ENCODE data around the gene MOB3B. TPM values are rescaled to one million over a fixed set of nuclear protein-coding genes. Genes with fewer than 3 reads are reported as not detected.

MOB3B gene
- total RNA-seq, 1 donor from 2014 or later, result 17.8 TPM

- Histone ChIP-seq H3K9me3 (no peaks in the 10 kb centered on the region), H3K4me3 (no peak overlapping the region), H3K36me3 (no peaks in the 10 kb centered on the region), H3K27ac (no peak overlapping the region), H3K4me1 (peaks cover 2% of the 10 kb centered on the region), H3K27me3 (no peaks in the 10 kb centered on the region)
- no peak for DNase-seq
- TF ChIP-seq CTCF (IDR thresholded peaks at IDR 0.05), result no peak
- ATAC-seq, result no peak
- intact Hi-C loops (cut with DNase I), result loop anchor here (10.0 kb wide), 1 partner anchor 49 kb away; no protein-coding TSS in a partner anchor
Observed at GRCh38 chr9:27483576-27483975, 46.0 kb downstream of the MOB3B start.

GRCh38 chr9:27482709-27483108 is 46.9 kb downstream of the MOB3B start:
- ATAC-seq (no peak), DNase-seq (no peak)
- Histone ChIP-seq H3K27me3 (no peaks in the 10 kb centered on the region), H3K9me3 (no peaks in the 10 kb centered on the region), H3K36me3 (no peaks in the 10 kb centered on the region), H3K4me3 (no peak overlapping the region), H3K27ac (no peak overlapping the region), H3K4me1 (peaks cover 2% of the 10 kb centered on the region)
- TF ChIP-seq CTCF (IDR thresholded peaks at IDR 0.05), result no peak
- intact Hi-C loops (cut with DNase I), result loop anchor here (10.0 kb wide), 1 partner anchor 48 kb away; no protein-coding TSS in a partner anchor

- intact Hi-C loops (cut with DNase I), result loop anchor here (10.0 kb wide), 1 partner anchor 64 kb away; no protein-coding TSS in a partner anchor
- H3K27ac ChIP-seq, result no peak overlapping the region
- H3K27me3 ChIP-seq, result no peaks in the 10 kb centered on the region
- no peaks in the 10 kb centered on the region for H3K36me3 ChIP-seq
- DNase-seq, result no peak
- no peak overlapping the region for H3K4me3 ChIP-seq
- H3K9me3 ChIP-seq, result no peaks in the 10 kb centered on the region
- ATAC-seq, result no peak
- peaks cover 15% of the 10 kb centered on the region for H3K4me1 ChIP-seq
- TF ChIP-seq CTCF (IDR thresholded peaks at IDR 0.05), result no peak
Observed at GRCh38 chr9:27478322-27478721, 51.3 kb downstream of the MOB3B start.

- H3K27me3 ChIP-seq, result no peaks in the 10 kb centered on the region
- no peaks in the 10 kb centered on the region for H3K9me3 ChIP-seq
- no peak overlapping the region for H3K4me3 ChIP-seq
- DNase-seq (no peak), ATAC-seq (no peak)
- H3K27ac ChIP-seq, result no peak overlapping the region
- no peaks in the 10 kb centered on the region for H3K36me3 ChIP-seq
- peaks cover 24% of the 10 kb centered on the region for H3K4me1 ChIP-seq
- no peak for TF ChIP-seq CTCF (IDR thresholded peaks at IDR 0.05)
- intact Hi-C loops (cut with DNase I), result loop anchor here (10.0 kb wide), 1 partner anchor 62 kb away; no protein-coding TSS in a partner anchor
Observed at GRCh38 chr9:27476870-27477515, 52.6 kb downstream of the MOB3B start.

- no peak for DNase-seq
- TF ChIP-seq CTCF (IDR thresholded peaks at IDR 0.05), result no peak
- no peaks in the 10 kb centered on the region for H3K36me3 ChIP-seq
- H3K27me3 ChIP-seq, result no peaks in the 10 kb centered on the region
- no peak overlapping the region for H3K4me3 ChIP-seq
- intact Hi-C loops (cut with DNase I), result loop anchor here (10.0 kb wide), 1 partner anchor 60 kb away; no protein-coding TSS in a partner anchor
- H3K4me1 ChIP-seq, result peaks cover 35% of the 10 kb centered on the region
- no peaks in the 10 kb centered on the region for H3K9me3 ChIP-seq
- ATAC-seq, result no peak
- peak overlapping the region; percentile 55 for H3K27ac ChIP-seq
Observed at GRCh38 chr9:27475057-27475595, 54.5 kb downstream of the MOB3B start.

All from upper lobe of right lung (tissue), 1 donor.